Renal pelvis (tissue), 4 donors: ENCODE results near the gene GPC3. TPM values are rescaled to one million over a fixed set of nuclear protein-coding genes. Genes with fewer than 3 reads are reported as not detected.
"Not testable (repeated sequence)": the region's sequence is repeated elsewhere in the genome, so short reads cannot be mapped to it uniquely, and the experiment has no call there.

Source experiments
- DNase-seq: peaks from one replicate; pipeline ENCODE4 v3.0.0-alpha.2; 2013
- polyA plus RNA-seq, 3 donors: library from polyadenylated mRNA; unstranded; fragments of 120-200 nt; gene quantifications; one replicate each; pipeline ENCODE4 v1.2.1, GENCODE V29; 2013; ENCODE audit not compliant: insufficient read length in 3 of 3

Gene GPC3
- polyA plus RNA-seq, 3 donors, result 934 to 1,259 (median 988) TPM

DNA sequence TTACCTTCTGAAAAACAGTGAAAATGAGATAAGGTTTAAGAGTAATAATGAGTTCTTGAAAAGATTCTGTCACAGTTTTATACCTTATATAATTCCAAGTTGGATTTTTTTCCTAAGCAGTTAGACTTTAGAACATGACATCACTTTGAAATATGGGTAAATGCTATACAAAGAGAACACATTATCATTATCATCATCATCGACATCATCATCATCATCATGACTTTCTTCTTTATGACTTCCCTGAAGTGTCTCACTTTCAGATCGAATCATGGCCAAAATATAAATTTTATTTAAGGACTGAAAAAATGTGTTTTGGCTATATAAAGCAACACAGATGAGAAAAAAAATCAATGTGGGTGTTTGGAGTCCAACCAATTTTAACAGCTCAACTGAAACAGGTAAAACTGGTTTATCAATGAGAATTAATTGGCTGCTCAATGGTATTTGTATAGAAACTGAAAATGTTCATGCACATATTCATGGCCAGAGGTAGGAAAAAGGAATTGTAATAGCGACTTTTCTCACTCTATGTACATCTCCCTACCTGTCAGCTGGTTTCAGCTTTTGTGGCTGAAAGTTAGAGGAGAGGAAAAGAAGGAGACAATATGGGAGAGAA, 327.0 kb downstream of the GPC3 start:
- DNase-seq, result no peak

DNA sequence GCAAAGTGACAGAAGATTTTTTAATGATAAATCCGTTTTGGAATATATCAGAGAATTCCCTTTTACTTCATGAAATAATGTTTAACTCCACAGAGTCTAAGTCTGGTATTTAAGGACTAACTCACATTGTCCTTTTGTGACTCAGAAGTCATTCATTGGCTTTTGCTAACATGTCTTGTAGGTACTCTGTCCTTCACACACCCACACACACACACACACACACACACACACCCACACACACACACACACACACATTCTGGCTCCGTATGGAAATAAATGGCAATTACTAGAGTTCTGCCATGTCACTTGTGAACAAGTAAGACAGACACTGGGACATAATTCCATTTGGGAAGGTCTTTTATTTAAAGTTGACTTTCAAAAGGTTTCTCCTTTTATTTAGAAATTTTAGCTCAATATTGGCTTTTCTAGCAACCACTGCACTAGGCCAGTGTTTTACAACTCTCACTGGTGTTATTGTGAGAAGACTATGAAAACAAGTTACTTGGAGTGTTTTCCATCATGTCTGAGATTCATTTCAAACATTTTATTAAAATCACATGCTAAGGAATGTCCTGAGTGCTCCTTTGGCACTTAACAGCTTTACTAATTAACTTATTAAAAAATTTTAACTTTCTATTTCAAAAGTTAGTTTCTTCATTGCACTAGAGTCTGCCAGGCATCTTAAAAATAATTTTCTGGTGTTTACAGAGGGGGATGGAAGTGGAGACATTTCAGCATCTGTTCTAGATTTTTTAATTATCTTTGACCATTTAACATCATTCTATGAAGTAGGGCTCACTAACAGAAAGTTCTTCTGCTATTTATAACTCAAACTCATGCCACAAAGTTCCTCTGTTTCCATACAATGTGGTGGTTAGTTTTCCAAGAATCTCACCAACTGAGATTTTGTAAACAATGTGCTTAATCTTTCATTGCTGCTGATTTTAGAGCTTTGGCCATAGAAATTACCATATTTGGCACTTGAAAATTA, 329.8 kb downstream of the GPC3 start:
- DNase-seq, result no peak

DNA sequence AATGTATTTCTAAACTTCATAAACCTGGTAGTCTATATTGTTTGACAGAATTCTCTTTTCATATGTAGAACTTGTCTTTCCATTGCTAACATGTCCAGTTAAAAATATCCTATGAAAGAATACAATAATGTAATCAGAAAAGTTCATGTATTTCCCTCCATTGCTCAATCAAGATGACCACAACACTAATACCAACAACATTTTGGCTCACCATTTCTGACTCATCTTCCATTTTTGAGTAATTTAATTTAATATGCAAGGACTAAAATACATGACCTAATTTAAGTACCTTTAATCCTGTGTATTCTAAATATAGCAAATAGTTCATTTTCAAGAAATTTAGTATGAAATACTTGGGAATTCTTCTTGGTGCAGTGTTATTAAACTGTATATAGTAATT, 330.6 kb downstream of the GPC3 start:
- no peak for DNase-seq

GRCh38 chrX:133653358-133653757, 332.0 kb downstream of the GPC3 start:
- no peak for DNase-seq

DNA sequence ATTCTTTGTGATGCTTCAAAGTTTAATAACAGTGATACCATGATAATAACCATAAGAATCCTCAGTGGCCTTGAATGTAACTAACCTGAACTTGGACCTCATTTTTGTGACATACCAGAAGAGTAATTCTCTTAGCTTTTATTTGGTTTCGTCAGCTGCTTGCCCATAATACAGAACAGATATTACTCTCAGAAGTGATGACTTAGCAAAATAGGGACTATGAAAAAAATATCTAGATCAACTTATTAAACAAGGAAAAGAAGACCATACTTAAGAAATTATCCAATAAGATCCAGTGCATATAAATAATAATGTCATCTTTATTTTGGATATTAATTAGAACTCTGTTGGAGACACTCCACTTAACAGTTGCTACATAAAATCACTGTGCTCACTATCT, 333.2 kb downstream of the GPC3 start:
- DNase-seq, result no peak

- no peak for DNase-seq
Measured at GRCh38 chrX:133650239-133650638, 335.2 kb downstream of the GPC3 start.

DNA sequence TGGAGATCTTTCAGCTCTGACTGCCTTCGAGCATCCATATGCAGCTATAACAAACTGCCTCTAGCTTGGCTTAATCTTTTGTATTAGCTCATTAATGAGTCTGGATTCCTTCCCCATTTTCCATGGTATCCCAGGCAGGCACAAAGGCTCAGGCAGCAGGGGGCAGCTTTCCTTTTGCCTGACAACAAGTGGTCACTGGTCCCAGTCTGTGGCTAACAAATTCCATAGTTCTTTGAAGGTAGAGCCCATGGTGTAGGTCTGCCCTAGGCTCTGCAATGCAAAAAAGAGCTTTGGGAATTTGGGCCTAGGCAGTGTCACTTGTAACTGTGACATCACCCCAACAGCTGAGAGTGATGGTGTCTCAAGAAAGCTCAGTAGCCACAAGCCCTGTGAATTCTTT, 335.7 kb downstream of the GPC3 start:
- no peak for DNase-seq

DNA sequence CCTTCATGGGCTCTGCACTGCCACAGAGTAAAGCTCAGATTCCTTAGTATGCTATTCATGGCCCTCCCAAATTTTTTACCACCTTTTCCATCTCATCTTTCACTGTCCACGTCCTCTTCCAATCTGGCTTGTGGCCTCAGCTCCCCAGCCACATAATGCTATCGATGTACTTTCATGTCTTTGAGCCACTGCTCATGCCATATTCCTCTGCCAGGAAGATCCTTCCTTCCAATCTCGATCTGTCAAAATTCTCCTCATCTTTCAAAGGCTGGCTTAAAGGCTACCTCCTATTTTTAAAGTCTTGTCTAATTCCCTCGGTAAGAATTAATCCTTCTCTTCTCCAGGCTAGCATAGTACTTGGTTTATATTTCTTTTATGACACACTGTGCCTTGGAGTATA, 336.8 kb downstream of the GPC3 start:
- no peak for DNase-seq

DNA sequence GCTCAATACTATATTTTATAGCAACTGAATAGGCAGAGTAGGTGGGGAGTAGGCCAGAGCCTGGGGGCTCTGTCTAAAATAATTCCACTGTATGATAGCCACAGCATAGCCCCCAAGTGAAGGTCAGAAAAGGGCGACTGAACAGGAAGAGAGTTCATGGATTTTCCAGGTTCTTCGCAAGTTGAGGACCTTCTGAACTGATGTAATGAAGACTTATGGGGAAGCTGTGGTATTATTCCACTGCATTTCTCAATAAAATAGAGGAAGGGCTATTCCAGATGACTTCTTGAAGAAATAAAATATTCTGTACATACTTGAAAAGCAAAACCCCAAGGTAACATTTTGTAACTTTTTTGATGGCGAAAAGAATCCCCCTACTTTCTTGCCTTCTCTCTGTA, 338.7 kb downstream of the GPC3 start:
- DNase-seq, result no peak

DNA sequence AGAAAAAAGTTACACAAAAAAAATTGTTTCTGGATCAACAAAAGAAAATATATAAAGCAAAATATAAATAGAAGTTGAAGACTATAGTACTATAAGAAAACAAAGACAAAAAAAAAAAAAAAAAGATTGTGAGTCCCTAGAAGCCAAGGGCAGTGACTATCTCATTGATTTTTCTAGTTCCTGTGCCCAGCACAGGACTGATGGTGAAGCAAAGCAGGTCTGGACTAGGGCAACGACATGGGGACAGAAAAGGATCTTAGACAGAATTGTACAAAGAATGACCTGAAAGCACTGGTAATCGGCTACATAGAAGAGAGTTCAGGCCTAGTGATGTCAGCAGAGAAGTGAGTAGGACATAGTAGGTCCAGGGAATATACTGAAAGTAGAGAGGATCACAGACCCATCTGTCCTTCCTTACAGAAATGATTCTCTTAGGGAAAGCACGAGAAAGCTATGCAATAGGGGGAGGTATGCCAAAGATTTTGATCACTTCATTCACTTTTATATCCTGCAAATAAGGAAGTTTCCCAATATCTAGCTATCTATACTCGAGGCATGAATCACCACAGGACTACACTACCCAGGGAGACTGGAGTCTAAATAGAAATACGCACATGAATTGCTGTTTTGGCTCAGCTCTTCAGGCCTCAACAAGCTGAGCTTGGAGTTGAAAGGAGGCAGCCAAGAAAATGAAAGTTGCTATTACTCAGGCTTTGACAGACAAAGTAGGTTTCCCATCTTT, 339.2 kb downstream of the GPC3 start:
- no peak for DNase-seq

- no peak for DNase-seq
Measured at GRCh38 chrX:133645256-133645655, 340.1 kb downstream of the GPC3 start.

GRCh38 chrX:133640161-133641015, 345.0 kb downstream of the GPC3 start:
- DNase-seq, result peak; percentile 14

DNA sequence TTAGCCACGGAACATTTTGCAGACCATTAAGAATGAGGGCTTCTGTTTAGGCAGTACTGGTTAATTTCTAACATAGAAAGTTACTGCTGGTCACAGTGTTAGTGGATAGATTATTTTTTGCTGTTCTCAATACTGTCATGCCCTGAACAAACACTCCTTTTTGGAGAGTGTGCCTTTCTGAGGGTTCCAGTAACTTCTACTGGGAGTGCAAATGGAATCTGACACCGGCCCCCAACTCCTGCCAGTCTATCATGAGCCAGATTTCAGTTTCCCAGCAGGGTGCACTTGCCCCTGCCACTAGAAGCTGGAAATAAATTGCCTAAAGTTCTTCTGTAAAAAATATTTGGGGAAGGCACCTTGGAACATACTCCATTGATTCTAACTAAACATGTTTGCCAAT, 345.7 kb downstream of the GPC3 start:
- no peak for DNase-seq

DNA sequence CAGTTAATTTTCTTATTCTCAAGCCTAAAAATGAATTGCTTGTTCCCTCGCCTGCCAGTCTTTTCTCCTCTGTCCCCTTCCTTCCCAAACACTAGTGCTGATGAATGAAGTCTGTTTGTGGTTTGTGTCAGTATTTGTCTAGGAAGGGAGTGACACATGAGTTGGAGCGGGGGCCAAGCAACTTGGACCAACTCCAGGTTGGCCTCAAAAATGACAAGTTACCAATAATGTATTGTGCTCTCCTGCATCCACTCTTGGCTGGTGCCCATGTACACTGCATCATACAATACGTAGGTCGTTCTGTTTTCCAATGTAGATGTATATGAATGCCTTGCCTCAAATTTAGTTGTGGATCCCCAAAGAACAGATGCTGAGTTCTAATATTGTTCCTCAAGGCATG, 347.1 kb downstream of the GPC3 start:
- no peak for DNase-seq

DNA sequence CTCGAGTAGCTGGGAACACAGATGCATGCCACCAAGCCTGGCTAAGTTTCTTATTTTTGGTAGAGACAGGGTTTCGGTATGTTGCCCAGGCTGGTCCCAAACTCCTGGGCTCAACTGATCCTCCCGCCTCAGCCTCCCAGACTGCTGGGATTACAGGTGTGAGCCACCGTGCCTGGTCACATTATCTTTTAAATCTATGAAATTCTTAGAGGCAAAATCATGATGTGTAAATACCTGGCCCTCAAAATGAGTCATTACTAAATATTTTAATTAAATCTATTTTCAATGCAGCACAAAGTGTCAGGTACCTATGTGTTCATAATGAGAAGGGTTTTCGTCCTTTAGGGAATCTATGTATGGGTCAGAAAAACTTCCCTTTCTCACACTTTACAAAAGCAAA, 347.6 kb downstream of the GPC3 start:
- DNase-seq, result no peak

GRCh38 chrX:133636009-133636408, 349.4 kb downstream of the GPC3 start:
- no peak for DNase-seq

- no peak for DNase-seq
Measured at GRCh38 chrX:133634416-133634815, 351.0 kb downstream of the GPC3 start.

DNA sequence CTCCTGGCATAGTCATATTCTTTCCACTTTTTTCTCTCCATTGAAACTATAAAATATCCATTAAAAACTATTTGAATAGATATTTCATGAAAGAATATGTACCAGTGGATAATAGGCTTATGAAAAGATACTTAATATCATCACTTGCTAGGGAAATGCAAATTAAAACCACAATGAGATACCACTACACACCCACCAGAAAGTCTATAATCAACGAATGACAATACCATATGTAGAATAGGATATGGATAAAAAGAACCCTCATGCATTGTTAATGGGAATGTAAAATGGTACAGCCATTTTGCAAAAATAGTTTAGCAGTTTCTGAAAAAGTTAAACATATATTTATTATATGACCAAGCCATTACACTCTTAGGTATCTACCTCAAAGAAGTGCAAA, 351.4 kb downstream of the GPC3 start:
- DNase-seq, result no peak

DNA sequence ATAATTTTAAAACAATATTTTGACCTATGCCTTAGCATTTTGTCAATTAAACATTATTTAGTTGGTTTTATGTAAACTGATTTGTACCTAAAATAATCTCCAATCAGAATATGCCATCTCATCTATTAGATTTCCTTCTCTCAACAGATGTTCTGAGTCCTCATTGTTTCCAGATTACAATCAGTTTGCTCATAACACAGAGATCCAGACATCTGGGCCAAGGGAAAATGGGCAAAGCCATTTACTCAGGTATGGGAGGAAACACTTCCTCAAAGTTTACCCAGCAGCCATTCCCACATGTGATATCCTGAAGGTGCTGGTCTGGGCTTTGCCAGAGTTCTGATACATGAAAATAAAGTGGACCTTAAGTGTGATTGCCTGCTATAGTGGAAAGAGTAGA, 352.2 kb downstream of the GPC3 start:
- no peak for DNase-seq

- DNase-seq, result no peak
Measured at GRCh38 chrX:133630362-133630761, 355.0 kb downstream of the GPC3 start.

DNA sequence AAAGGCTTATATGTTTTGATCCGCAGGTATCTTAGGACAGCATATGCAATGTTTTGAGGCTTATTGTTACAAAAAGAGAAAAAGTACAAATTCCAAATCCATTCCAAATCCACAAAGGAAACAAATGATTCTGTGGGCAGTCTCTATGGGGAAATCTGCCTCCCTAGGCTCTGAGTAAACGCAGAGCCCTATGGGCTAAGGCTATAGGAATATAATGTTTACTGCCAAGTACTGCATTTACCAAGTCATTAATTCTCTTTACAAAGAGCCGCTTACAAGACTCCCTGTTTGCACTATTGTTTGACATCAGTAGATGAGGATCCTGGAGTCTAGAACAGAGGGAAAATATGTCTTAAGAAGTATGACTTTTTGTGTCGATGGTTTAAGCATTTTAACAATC, 357.7 kb downstream of the GPC3 start:
- no peak for DNase-seq

GRCh38 chrX:133621384-133621783, 364.0 kb downstream of the GPC3 start:
- not testable (repeated sequence) for DNase-seq
